ENCODE measurements around the gene SLC10A7.

The SLC10A7 gene, protein sequence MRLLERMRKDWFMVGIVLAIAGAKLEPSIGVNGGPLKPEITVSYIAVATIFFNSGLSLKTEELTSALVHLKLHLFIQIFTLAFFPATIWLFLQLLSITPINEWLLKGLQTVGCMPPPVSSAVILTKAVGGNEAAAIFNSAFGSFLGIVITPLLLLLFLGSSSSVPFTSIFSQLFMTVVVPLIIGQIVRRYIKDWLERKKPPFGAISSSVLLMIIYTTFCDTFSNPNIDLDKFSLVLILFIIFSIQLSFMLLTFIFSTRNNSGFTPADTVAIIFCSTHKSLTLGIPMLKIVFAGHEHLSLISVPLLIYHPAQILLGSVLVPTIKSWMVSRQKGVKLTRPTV

DNA sequence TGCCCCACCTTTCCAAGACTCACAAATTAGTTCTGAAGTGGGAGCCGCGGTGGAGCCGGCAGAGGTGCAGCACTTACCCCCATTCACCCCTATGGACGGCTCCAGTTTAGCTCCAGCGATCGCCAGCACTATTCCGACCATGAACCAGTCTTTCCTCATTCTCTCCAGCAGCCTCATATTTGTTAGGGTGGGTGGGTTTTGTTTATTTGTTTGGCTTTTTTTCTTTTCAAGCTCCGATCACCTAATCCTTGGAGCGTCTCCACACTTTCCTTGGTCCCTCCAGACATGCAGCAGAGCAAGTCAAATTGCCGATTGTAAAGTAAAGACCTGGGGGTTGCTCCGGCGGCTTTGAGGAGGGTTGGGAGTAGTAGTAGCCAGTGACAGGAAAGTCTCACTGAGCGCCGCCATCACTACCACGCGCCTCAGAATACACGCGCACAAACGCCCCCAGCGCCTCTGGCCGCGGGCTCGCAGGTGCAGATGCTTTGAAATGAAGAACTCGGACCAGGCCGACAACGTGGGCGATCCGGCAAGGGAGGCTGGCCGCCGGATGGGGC, at the start of gene SLC10A7:
Gene SLC10A7, minus strand, starts transcription at position 400 of the 557 bp plus-strand sequence. Its CDS starts 223 bp downstream, at position 177.
- peak; percentile 16 to 52 for DNase-seq (ENCODE audit: extremely low read depth in 1 of 2, low read depth in 1 of 2)

DNA sequence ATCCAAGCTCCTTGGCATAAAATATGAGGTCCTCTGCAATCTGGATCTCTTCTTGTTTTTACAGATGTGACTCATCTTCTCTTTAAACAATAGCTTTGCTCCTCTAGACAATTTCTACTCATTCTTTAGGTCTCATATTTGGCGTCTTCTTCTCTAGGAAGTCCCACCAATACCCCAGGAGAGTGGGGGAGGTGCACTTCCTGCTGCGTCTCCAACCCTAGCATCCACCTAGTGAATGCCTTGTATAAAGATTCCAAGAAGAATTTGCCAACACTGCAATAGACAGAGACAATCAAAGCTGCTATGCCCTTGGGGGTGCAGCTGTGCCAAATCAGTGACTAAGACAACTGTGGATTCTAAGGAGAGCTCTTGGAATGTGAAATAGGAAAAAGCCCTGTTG, 45.7 kb upstream of the SLC10A7 start:
- no peak for DNase-seq (ENCODE audit: extremely low read depth in 1 of 2, low read depth in 1 of 2)

DNA sequence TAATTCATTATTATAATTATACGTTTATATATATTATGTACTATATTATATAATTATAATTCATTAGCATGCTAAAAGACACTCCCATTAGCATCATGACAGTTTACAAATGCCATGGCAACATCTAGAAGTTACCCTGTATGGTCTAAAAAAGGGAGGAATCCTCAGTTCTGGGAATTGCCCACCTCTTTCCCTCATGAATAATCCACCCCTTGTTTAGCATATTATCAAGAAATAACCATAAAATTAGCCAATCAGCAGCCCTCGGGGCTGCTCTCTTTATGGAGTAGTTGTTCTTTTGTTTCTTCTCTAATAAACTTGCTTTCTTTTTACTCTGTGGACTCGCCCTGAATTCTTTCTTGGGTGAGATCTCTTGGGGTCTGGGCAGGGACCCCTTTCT, 42.8 kb upstream of the SLC10A7 start:
- no peak for DNase-seq (ENCODE audit: extremely low read depth in 1 of 2, low read depth in 1 of 2)

DNA sequence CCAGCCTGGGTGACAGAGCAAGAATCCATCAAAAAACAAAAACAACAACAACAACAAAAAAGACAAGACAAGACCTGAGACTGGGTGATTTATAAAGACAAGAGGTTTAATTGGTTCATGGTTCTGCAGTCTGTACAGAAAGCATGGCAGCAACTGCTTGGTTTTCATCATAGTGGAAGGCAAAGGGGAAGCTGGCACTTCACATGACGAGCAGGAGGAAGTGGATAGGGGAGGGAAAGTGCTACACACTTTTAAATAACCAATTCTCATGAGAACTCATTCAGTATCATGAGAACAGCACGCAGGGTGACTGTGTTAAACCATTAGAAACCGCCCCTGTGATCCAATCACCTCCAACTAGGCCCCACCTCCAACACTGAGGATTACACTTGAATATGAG, 28.4 kb upstream of the SLC10A7 start:
- DNase-seq (ENCODE audit: extremely low read depth in 1 of 2, low read depth in 1 of 2): no peak

DNA sequence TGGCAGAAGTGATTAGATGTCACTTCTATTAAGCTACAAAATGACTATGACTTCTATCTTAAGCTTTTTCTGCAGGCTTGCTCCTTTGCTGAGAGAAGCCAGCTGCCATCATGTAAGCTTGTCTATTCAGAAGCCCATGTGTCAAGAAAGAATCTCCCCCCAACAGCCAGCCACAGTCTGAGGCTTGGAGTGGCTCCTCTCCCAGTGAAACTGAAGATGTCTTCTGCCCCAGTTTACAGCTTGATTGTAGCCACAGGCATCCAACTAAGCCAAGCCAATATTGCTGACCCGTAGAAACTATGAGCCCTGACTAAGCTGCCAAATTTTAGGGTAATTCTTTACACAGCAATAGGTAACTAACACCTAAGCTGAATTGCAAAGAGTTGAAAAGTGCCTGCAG, 26.7 kb upstream of the SLC10A7 start:
- DNase-seq (ENCODE audit: extremely low read depth in 1 of 2, low read depth in 1 of 2): no peak

DNA sequence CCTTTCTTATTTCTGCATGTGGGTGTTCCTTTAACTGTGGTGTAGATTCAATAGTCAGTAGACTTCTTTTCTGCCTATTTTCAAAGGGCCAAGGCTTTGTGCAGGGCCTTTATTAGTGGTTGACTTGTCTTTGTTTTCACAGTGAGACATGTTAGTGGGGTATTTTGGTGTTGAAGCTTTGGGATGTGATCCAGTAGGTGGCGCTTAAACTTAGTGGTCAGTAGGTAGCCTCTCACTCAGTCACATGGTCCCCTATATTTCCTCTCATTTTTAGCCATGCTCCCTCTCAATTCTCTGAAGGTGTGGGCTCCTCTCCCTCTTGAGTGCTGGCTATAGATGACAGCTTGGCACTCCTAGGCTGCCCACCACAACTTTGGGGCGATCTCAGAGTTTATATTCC, 23.4 kb upstream of the SLC10A7 start:
- no peak for DNase-seq (ENCODE audit: extremely low read depth in 1 of 2, low read depth in 1 of 2)

DNA sequence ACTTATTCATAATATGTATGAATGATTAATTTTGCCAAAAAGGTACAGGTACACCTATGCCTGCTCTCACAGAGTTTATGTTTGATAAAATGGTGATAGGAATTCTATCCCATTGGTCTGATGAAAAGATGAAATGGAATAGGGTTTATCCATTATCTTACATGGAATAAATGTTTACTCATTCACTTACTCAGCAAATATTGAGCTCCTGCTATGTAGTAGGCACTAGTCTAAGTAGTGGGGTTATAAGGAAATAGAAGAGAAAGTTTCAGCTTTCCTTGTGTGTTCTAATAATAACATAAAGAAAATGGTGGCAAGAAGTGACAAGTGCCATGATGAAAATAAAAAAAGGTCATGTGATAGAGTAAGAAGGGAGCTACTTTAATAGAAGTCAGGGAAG, 12.4 kb upstream of the SLC10A7 start:
- no peak for DNase-seq (ENCODE audit: extremely low read depth in 1 of 2, low read depth in 1 of 2)

DNA sequence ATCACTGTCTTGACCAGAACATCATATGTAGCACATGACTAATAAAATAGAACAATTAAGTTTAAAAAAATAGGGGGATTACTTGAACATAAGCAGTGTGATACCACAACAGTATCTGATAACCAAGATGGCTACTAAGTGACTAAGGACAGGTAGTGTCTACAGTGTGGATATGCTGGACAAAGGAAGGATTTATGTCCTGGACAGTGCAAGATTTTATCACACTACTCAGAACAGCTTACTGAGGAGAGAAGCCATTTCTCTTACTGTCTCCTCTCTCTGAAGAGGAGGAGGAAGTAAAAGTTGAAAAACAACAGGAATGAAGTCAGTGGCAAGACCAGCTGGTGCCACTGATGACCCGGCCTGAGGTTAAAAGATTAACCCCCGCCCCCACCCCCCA, 4.0 kb upstream of the SLC10A7 start:
- no peak for DNase-seq (ENCODE audit: extremely low read depth in 1 of 2, low read depth in 1 of 2)

DNA sequence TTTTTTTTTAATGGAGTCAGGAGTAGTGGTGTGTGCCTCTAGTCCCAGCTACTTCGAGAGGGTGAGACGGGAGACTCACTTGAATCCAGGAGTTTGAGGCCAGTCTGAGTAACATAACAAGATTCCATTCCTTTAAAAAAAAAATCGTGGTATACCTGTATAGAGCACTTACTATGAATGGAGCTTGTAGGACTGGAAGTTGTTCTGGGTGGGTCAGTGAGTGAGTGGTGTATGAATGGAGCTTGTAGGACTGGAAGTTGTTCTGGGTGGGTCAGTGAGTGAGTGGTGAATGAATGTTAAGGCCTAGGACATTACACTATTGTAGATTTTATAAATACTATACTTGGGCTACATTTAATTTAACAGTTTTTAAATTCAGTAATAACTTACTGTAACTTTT, 2.9 kb upstream of the SLC10A7 start:
- DNase-seq (ENCODE audit: extremely low read depth in 1 of 2, low read depth in 1 of 2): no peak

DNA sequence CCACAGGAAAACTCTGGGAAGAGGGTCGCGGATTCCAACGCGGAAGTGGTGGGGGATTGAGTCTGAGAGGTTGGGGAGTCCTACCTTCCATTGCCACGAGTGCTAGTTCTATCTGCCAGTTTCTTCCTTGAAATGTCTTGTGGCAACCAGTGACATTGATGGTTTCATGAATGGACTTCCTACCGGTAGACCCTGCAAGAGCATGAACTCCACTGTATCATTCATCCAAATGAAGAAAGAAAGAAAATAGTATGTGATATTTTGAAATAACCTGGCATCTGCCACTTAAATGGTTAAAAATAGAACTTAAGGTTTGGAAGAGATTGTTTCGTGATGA, 1.1 kb upstream of the SLC10A7 start:
- no peak for DNase-seq (ENCODE audit: extremely low read depth in 1 of 2, low read depth in 1 of 2)

DNA sequence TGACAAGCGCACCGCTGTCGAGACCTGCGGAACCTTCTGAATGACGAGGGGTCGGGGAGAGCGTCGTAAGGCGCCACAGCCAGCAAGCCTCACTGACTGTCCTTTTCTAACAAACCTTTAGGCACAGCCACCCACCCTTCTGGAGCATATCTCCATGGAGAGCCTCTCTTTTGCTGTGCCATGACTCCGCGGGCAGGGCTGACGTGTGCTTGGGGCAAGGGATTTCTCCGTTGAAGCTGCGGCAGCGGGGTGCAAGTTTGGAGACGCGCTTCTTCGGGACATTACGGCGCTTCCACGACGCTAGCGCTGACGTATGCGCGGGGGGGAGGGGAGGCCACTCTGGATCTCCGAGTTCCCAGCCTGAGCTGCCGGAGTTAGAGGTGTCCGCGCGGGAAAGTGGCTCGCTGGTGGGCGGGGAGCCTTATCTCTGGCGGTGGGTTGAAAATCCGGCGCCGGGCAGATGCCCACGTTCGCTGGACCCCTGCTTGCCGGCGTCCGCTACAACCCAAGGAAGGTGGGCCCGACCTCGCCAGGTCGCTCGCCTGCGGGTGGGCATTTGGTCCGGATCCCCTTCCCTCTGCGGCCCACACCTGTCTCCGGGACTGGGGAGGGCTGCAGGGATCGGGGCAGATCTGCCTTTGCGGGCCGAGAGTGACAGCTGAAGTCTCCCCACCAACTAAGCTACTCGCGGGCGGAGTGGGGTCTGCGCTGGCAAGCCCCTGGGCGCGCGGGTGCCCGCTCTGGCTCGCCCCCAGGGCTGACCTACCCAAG, 543 bp upstream of the SLC10A7 start:
- peak; percentile 70 to 82 for DNase-seq (ENCODE audit: extremely low read depth in 1 of 2, low read depth in 1 of 2)

DNA sequence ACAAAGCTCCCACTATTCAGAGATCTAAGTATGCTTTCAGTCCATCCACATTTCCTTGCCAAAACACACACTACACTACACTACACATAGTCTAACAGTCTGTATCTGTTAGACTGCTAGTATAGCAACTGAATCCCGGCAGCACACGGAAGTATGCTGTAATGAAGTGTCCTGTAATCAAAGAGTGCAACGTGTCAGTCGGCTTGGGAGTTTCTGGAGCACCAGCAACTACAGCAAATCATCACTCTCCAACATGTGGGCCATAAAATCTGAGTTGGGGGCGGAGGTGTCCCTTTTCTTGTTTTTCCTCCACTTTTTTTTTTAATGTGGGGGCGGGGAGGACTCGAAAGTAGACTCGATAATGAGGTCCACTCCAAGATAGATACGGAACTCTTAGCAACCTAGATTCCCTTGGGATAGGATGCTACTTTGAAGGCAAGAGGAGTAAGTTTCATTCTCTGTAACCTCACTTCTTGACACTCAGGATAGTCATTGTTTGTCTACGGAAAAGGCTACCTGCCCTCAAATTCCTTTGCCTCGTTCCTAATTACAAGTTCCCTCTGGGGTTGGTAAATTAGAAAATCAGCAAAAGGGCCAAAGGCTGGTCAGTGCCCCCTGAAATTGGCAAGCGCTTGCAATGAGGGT, 722 bp downstream of the SLC10A7 start:
- DNase-seq (ENCODE audit: extremely low read depth in 1 of 2, low read depth in 1 of 2): no peak

DNA sequence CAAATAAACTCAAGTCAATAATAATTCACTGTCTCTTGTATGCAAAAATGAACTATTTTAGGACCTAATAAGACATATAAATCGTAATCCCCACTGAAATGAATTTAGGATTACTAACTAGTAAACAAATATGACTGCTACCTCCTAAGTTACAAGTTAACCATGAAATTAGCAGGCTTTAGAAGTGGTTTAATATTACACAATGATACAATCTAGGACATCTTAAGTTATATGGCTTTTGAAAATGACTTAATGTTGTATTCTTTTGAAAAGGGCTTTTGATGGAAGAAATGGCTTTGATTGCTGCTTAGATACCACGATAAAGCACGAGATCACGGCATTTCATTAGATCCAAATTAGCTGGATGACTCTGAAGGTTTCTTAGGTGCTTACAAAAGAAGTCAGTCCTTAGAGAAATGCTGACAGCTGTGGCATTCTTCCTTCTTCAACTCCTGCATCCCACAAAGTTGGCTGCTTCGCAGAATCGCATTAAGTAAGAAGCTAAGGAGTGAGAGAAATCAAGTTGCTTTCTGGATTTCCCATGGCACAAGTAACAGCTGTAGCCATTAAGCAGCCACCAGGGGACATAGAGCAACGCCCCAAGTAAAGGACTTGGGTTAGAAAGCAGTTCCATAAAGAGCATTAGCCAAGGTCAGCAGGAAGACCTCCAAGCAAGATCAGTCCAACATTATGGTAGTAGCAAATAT, 6.9 kb downstream of the SLC10A7 start:
- DNase-seq (ENCODE audit: extremely low read depth in 1 of 2, low read depth in 1 of 2): no peak

DNA sequence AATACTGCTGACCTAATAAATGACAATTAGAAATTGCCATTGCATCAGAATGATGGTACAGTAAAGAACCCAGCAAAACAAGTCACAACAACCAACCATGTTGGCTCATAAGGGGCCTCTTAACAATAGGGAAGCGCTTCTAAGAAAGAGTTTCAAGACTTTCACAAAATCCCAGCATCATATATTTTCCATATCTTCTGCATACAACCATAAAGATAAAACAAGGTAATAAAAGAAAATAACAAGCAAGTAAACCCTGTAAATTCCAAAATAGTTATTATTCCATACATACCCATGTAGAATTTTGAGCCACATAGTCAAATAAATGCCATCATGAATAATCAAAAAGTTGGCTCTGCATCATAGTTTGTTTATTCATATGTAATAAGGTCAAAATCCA, 8.2 kb downstream of the SLC10A7 start:
- no peak for DNase-seq (ENCODE audit: extremely low read depth in 1 of 2, low read depth in 1 of 2)

DNA sequence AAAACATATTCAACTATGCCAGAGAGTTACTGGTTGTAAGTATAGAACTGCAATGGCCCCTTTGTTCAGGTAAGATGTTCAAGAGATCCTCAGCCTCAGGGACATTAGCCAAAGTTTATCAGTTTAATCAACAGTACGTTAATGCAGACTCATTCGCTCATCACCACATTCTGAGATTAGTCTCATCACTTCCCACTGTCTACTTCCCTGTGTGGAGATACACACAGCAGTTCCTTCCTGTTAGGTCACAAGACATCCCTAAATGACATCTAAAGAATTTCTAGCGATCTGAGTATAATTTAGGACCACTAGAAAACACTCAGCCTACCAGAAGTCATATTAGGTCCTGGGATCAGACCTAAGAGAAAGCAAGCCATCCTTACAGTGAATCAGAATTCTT, 10.4 kb downstream of the SLC10A7 start:
- no peak for DNase-seq (ENCODE audit: extremely low read depth in 1 of 2, low read depth in 1 of 2)

DNA sequence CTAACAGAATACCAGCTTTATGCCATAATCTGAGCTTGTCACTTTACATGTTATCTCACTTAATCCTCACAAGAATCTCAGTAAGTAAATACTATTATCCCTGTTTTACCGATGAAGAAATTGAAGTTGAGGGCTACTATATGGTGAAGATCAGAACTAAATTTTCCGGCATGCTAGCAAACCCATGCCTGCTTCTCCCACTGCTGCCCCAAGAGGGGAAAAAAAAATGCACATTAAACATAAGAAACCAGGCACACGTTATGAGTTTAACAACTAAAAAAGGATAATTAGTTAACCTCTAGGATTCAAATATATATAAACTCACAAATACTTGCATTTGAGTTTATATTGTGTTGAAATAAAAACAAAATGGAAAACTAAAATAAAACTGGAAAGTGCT, 10.8 kb downstream of the SLC10A7 start:
- no peak for DNase-seq (ENCODE audit: extremely low read depth in 1 of 2, low read depth in 1 of 2)

DNA sequence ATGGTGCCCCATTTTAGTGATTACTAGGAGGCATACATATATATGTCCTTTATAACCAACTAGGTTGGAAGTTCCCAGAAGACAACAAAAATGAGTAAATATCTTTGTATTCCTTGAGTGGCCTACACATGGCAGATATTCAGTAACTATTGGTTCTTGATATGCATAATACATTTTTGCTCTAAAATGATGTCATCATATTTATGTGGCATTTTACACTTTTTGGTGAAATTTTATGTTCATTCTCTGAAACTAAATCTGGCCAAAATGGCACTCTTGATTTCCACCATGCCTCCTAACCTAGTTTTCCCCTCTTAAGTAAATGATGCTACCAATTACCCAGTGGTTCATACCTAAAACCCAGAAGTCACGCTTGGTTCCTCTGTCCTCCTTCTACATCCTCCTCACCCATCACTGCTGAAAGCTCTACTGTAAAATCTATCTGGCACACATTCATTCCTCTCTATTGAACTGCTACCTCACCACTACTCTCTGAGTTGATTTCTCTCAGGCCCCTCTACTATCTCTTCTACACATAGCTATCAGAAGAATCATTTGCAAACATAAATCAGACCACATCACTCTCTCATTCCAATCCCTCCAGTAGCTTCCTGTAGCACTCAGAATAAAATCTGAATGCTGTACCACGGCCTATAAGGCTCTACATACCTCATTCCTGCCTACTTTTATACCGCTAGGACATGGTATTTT, 13.4 kb downstream of the SLC10A7 start:
- no peak for DNase-seq (ENCODE audit: extremely low read depth in 1 of 2, low read depth in 1 of 2)

DNA sequence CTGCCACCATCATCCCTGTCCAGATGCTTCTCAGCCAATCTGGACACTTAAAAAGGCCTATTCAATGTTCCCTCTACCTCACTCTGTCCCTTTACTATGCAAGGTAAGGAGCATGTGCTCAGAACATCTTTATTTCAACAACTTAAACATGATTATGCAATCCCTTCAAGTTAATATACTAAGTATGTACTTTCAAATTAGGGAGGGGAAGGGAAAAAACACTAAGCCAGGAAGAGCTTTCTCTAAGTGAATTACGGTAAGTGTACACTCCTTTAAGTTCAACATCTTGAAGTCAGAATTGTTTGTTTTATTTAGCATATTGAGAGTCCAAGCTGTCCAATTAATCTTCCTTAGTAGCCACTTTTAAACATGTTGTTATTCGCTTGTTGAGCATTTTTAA, 14.1 kb downstream of the SLC10A7 start:
- DNase-seq (ENCODE audit: extremely low read depth in 1 of 2, low read depth in 1 of 2): no peak

DNA sequence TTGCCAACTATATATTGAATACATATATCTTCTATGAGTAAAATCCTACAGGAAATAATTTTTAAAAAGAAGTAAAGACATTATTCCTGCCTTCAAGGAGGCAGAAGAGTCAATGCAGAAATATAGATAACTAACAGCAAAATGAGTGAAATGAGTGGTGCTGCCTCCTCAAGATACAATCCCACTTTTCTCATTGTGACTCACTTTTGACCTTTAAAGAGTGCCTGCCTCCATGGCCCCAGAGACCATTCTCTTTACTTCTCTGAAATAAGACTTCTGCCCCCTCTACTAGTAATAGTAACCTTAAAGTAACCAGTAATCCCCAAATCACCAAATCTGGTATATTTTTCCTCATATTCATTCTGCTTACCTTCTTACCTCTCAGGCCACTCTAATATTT, 15.5 kb downstream of the SLC10A7 start:
- DNase-seq (ENCODE audit: extremely low read depth in 1 of 2, low read depth in 1 of 2): no peak

DNA sequence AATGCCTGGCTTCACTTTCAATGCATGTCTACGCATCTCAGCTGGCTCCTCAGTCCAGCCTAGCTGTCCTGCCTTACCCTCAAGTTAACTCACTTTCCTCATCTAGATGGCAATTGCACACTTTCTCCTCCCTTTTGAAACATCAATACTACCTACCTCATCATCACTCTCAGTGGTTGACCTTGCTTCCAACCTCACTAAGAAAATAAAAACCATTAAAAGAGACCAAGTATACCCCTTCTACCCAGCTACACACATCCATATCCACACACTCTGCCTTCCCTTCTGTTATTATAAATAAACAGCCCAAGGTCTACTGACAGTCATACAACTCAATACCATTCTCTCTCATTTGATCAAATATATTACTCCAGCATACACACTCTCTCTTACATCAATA, 21.5 kb downstream of the SLC10A7 start:
- DNase-seq (ENCODE audit: extremely low read depth in 1 of 2, low read depth in 1 of 2): no peak

DNA sequence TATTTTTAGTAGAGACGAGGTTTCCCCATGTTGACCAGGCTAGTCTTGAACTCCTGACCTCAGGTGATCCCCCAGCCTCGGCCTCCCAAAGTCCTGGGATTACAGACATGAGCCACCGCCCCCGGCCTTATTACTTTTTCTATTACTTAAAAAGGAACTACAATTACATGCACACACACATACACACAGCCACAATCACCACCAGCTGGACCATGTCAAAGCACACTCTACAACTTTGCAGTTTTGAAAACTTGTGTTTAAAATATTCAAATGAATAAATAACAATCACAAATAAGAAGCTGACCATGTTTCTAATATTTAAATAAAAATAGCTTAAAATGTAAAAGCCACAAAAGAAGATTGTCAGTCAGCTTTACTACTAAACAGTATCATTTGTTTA, 23.4 kb downstream of the SLC10A7 start:
- DNase-seq (ENCODE audit: extremely low read depth in 1 of 2, low read depth in 1 of 2): no peak
